ENCODE data around the gene TMLHE. TPM values are rescaled to one million over a fixed set of nuclear protein-coding genes. Genes with fewer than 3 reads are reported as not detected.
"Not testable (repeated sequence)": the region's sequence is repeated elsewhere in the genome, so short reads cannot be mapped to it uniquely, and the experiment has no call there.

The TMLHE gene
- total RNA-seq, result 27.2 TPM

- DNase-seq (ENCODE audit: low spot score), result peak; percentile 61
Observed at GRCh38 chrX:155612312-155613224, at the start of gene TMLHE, which contains the start of gene SPRY3. TMLHE (minus strand) TSS chrX:155612952; CDS start chrX:155545276, 67,676 bp downstream. SPRY3 (plus strand) TSS chrX:155612586.

GRCh38 chrX:155662282-155662681 is 49.5 kb upstream of the TMLHE start:
- no peak for DNase-seq (ENCODE audit: low spot score)

DNA sequence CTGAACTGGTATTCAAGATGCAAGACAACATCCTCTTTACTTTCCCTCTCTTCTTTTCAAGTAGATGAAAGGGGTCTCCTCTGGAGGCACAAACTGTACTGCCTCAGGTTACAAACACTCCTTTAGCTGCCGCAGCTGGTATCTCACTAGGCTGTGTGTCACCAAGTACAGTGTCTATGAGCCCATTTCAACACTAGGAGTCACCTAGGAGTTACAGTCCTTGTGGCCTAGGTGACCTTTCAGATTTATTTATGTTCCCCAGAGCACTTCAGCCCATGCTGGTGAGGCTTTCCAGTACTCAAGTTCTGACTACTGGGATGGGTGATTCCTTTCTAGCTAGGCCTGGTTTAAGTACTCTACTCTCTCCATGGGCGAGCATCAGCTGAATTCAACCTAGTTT is 32.4 kb upstream of the TMLHE start:
- no peak for DNase-seq (ENCODE audit: low spot score)

DNA sequence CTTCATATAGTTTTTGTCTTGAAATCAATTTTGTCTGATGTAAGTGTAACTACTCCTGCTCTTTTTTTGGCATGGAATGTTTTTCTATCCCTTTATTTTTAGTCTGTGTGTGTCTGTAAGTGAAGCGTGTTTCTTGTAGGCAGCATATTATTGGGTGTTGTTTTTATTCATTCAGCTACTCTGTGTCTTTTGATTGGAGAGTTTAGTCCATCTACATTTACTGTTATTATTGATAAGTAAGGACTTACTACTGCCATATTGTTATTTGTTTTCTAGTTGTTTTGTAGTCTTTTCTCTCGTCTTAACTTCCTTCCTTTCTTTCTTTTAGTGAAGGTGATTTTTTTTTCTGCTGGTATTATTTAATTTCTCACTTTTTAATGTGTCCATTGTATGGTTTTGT is 30.5 kb upstream of the TMLHE start:
- no peak for DNase-seq (ENCODE audit: low spot score)

GRCh38 chrX:155641371-155641770 is 28.6 kb upstream of the TMLHE start:
- DNase-seq (ENCODE audit: low spot score), result not testable (repeated sequence)

- DNase-seq (ENCODE audit: low spot score), result no peak
Observed at GRCh38 chrX:155637714-155638113, 25.0 kb upstream of the TMLHE start.

DNA sequence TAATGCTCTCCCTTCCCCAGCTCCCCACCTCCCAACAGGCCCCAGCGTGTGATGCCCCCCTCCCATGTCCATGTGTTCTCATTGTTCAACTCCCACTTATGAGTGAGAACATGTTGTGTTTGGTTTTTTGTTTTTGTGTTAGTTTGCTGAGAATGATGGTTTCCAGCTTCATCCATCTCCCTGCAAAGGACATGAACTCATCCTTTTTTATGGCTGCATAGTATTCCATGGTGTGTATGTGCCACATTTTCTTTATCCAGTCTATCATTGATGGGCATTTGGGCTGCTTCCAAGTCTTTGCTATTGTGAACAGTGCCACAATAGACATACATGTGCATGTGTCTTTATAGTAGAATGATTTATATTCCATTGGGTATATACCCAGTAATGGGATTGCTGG is 22.3 kb upstream of the TMLHE start:
- not testable (repeated sequence) for DNase-seq (ENCODE audit: low spot score)

DNA sequence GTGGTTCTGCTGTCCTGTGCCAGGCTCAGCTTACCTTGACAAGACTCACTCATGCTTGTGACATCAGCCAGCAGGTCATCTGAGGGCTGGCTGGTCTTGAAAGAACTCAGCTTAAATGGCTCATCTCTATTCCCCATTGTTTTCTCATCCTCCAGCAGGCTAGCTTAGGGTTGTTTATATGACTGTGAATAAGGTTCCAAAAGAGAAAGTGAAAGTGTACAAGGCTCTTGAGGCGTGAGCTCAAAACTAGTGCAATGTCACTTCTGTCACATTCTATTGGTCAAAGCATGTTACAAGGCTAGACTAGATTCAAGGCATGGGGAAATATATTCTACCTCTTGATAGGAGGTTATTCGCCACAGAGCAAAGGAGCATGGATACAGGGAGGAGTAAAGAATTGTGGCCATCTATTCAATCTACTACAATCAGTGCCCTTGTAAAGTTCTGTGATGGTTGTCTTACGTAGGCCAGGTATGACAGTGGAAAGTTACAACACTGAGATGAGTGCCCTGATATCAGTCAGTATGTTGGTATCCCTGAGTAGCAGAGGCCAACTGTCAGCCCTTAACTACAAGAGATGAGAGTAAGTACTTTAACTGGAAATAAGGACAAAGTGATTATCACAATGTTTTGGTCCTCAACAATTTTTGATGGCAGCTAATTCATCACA is 19.8 kb upstream of the TMLHE start:
- no peak for DNase-seq (ENCODE audit: low spot score)

- DNase-seq (ENCODE audit: low spot score), result not testable (repeated sequence)
Observed at GRCh38 chrX:155620110-155620509, 7.4 kb upstream of the TMLHE start.

DNA sequence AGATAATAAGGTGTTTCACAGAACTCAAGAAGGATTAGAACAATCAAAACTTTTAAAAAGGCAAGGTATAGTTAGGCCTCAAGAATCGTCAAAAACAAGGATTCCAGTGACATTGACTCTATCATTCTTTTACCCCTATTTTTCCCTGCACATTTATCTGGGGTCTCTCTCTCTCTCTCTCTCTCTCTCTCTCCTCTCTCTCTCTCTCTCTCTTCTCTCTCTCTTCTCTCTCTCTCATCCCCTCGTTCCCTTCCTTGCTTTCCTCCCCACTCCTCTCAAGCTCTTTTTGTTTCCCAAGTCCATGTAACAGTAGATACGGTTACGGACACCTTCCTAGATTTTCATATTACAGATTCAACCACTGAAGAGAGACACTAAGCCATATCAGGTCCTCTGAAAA is 3.2 kb upstream of the TMLHE start:
- no peak for DNase-seq (ENCODE audit: low spot score)

- DNase-seq (ENCODE audit: low spot score), result no peak
Observed at GRCh38 chrX:155613927-155614559, 1.3 kb upstream of the TMLHE start.

DNA sequence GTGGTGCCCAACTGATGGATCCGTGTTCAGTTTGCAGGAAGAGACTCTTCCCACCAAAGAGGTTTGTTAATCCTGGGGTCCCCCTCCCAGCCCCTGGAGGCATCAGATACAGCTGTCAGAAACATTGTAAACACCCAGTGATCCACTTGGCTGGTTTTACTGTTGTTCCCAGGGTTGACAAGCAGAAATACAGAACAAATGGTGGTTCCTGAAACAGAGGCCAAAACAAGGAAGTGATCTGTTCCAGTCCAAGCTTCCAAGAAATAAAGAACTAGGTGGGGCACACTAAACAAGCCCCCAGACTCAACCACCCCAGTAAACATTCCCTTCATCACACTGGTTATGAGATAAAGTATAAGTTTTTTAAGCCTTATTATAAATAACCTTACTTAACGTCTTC is 1.4 kb downstream of the TMLHE start:
- DNase-seq (ENCODE audit: low spot score), result no peak

DNA sequence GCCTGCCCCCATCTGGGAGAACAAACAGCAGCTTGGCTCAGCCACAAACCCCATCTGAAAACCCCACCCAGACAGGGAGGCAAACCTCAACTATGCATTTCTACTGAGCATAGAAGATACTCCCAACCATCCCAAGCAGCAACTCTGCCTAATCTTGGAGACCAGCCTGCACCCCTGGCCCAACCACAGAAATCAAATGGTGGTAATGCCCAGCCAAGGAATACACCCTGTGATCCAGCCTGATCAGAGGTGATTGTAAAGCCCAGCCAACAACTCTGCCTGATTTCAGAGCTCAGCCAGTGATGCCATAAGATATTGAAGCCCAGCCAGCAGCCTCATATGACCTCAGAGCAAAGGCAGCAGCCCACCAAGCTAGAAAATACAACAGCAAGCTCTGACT is 19.8 kb downstream of the TMLHE start:
- no peak for DNase-seq (ENCODE audit: low spot score)

- no peak for DNase-seq (ENCODE audit: low spot score)
Observed at GRCh38 chrX:155592331-155592730, 20.4 kb downstream of the TMLHE start.

GRCh38 chrX:155577682-155578081 is 35.1 kb downstream of the TMLHE start:
- DNase-seq (ENCODE audit: low spot score), result no peak

- DNase-seq (ENCODE audit: low spot score), result no peak
Observed at GRCh38 chrX:155563099-155563498, 49.7 kb downstream of the TMLHE start.

DNA sequence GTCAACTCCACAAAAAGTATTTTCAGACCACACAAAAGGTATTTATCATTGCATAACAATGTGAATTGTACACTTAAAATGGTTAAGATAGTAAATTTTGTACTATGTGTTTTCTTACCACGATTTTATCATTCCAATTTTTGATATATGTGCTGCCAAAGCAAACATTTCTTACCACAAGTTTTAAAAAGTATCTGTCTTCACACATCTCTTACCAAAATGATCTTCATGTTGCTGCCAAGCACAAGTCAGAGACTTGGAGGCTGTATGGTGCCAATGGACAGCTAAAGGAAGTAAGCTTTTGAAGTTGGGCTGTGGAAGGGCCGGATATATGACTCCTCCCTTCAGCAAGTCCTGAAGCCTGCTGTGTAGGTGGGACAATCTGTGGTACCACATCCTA is 67.9 kb downstream of the TMLHE start:
- DNase-seq (ENCODE audit: low spot score), result no peak

DNA sequence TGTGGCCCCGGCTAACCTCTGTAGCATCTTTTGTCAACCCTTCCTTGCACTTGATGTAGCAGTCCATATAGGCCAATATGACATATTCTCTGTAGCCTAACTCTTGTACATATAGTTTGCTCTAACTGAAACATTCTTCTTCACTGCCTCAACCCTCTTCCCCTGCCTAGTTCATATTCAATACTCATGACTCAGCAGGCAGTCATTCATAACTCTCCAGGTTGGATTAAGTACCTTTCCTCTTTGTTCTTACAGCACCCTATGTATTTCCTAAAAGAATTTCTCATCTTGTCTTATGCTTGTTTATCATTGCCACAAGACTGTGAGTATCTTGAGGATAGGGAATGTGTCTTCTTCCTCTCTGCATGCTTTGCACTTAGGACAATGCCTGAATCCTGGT is 76.9 kb downstream of the TMLHE start:
- no peak for DNase-seq (ENCODE audit: low spot score)

GRCh38 chrX:155534800-155535199 is 78.0 kb downstream of the TMLHE start:
- no peak for DNase-seq (ENCODE audit: low spot score)

DNA sequence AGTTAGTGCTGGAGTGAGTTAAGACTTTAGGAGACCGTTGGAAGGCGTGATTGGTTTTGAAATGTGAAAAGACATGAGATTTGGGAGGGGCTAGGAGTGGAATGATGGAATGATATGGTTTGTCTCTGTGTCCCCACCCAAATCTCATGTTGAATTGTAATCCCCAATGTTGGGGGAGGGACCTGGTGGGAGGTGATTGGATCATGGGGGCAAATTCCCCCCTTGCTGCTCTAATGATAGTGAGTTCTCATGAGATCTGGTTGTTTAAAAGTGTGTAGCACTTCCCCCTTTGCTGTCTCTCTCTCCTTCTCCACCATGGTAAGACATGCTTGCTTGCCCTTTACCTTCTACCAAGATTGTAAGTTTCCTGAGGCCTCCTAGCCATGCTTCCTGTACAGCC is 85.7 kb downstream of the TMLHE start:
- not testable (repeated sequence) for DNase-seq (ENCODE audit: low spot score)

- no peak for DNase-seq (ENCODE audit: low spot score)
Observed at GRCh38 chrX:155514225-155514624, 98.5 kb downstream of the TMLHE start.

DNA sequence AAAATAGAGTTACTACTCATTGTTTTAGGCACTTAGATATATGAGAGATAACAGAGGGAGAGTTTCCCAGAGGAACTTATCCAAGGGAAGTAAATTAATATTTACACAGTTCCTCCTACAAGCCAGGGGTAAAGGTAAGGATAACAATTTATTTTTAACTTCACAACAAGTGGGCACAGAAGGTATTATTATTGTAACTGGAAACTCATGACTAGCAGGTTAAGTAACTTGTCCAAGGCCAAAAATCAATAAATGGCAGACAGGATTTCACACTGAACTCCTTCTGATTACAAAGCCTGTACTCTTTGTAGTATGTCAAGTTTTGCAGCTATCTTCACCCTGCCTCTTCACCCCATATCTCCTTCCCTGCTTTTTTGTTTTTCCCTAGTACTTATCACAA is 107.5 kb downstream of the TMLHE start:
- DNase-seq (ENCODE audit: low spot score), result no peak

DNA sequence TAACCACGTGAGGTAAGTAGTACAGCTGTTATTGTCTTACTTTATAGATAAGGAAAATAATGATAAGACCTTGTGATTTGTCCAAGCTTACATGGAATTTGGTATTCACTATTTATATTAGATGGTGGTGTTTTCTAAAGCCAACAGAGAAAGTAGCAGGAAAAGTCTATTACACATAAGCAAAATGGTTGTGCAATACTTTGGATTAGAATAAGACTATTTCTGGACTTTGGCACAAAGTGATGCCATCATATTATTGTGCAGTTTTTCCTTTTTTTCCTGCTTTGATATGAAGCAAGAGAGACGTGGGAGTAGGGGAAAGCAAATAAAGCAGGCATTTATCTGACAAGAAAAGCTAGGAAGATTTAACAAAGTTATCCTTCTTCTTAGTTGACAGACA is 117.6 kb downstream of the TMLHE start:
- not testable (repeated sequence) for DNase-seq (ENCODE audit: low spot score)
